T47D (cell line): ENCODE measurements around the gene PREB.
A peak's percentile ranks its signal among the peaks of the same experiment; 100 is the strongest.
"Not testable (repeated sequence)": the region's sequence is repeated elsewhere in the genome, so short reads cannot be mapped to it uniquely, and the experiment has no call there.

ENCODE experiments used
- DNase-seq, 2 experiments: peaks; one replicate each; pipeline versions ENCODE4 v3.0.0 to v3.0.0-alpha.2; 2011 to 2012; ENCODE audit warnings: low read depth in 1 of 2, low spot score in 1 of 2
- JUND ChIP-seq: IDR thresholded peaks from 2 replicates; pipeline ENCODE4 v1.6.1; 2012; ENCODE audit warnings: low read depth
- in situ Hi-C: cut with HindIII; loops from 2 replicates; pipeline ENCODE4 v1.10.0; 2016; ENCODE audit warnings: low sequenced_read_pairs, low pct_unique_long_range_greater_than_20kb

PREB gene

DNA sequence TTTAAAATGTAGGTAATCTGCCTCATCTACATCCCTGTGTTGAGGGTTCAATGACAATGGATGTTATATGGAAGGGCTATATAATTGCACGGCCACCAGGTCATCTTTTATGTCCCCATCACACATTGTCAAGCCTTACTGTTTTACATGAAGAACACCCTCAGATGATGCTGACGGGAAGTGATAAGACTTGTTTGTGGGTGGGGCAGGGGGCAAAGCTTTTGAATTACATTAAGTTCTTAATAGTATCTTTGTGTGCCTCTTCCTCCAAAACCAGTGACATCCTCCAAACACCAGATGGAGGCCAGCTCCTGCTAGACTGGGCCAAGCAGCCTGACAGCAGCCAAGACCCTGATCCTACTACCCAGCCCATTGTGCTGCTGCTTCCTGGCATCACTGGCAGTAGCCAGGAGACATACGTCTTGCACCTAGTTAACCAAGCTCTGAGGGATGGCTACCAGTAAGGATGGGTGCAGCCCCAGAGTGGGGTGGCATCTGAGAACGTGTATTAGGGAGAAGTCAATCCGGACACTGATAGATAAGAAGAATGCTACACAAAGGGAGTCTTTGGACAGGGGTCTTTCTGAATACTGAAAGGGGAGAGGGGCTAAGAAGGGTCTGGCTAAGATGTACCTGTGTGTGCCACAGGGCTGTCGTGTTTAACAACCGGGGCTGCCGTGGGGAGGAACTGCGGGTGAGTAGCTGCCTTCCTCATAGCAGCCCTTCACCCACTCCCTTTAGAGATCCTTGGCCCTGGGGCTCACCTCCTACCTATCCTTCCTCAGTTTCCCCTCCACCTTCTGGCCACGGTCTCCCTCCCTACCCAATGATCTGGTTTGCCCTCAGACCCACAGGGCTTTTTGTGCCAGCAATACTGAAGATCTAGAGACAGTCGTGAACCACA, 5.5 kb downstream of the PREB start:
- no peak for TF ChIP-seq JUND
- in situ Hi-C loops: no loop called here
- DNase-seq: no peak

DNA sequence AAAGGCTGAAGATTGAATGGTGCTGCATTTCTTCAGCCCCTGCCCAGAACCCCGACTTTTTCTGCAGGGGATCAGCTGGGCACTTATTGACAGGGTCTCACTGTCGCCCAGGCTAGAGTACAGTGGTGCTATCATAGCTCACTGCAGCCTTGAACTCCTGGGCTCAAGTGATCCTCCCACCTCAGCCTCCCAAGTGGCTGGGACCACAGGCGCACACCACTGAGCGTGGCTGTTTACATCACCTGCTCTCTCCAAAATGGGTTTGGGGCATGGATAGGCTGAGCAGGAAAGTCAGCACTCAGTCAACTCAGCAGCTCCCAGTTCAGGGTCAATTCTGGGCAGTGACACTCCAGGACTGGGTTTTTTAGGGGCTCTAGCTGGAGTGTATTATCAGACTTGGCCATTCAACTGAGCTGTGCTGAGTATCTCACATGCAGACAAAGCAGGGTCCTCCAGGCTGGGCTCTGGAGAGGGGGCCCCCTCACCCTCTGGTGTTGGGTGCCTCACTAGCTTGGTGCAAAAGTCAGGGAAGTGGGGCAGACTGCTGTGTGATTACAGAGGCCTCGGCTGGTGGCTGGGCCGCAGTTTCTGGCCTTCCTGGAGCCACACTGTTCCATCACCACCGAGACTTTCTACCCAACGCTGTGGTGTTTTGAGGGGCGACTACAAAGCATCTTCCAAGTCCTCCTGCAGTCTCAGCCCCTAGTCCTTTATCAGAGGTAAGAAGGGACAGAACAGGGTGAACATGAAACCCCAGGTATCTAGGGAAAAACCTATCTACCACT, 6.4 kb downstream of the PREB start:
- in situ Hi-C loops: no loop called here
- DNase-seq: no peak
- TF ChIP-seq JUND: no peak

DNA sequence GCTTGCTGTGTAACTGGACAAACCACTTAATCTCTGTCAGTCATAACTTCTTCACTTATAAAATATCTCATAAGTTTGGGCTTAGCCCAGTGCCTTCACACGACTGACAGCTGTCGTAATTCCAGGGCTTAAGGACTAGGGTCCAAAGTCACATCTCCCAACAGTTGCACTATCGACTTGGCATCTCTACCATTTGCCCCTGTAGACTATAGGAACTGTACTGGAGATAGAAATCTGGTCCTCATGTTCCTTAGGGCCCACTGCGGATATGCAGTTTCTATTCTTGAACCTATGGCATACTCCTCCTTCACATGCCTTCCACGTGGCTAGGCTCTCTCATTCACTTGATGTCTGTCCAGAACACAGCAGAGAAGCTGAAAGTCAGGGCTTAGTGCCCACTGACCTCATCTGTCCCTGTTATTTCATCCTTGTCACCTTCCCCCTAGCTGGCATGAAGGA, 8.2 kb downstream of the PREB start:
- TF ChIP-seq JUND: no peak
- in situ Hi-C loops: no loop called here
- no peak for DNase-seq

DNA sequence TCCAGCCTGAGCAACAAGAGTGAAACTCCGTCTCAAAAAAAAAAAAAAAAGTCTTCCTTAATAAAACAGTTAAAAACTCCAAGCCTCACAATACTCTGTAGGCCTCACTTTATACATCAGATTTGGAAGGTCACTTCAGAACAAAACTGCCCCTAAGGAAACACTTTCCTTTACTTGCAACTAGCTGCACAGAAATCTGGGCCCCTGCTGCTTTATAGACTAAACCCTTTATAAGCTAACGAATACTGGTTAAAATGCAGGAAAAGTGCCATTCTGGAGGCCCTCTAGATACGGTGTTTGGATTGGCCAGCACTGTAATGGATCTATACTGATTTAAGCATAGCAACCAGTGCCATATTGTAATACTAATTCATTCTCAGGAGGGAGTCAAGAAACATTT, 9.3 kb downstream of the PREB start:
- in situ Hi-C loops: no loop called here
- no peak for DNase-seq
- TF ChIP-seq JUND: no peak

DNA sequence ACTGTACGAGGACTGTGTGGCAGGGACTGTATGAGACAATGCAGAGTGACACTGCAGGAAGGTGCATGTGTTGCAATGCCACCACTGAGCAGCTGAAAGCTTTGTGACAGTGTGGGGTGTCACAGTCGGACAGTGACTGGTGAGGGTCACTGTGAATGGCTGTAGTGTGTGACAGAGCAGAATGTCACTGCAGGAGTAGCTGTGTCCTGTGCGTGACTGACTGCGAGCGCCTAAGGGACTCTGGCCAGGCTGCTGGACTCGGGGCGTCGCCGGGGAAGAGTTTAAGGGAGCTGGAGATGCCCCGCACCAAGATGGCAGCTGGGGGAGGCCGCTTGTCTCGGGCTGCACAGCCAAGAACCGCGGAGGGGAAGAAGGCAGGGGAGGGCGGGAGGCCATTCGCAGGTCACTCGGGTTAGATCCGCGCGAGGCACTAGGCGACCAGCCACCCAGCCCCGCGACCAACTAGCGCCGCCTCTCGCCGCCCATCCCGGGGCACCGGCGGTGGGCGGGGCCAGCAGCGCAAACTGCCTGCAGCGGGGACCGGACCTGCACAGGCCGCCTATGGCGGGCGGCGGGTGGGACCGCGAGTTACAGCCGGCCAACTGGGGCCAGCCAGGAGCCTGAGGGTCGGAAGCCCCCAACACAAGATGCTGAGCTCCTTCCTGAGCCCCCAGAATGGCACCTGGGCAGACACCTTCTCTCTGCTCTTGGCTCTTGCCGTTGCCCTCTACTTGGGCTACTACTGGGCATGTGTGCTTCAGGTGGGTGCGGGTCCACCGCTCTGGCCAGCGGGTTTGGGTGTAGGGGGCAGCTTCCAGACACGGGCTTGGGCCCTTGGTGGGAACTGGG, 10.9 kb downstream of the PREB start, which contains the start of gene ABHD1:
TSS of gene ABHD1 (plus strand) at position 514 of the 849 bp plus-strand sequence. CDS start at position 648, 134 bp downstream.
- in situ Hi-C loops: no loop called here
- peak; percentile 39 to 51 for DNase-seq
- TF ChIP-seq JUND: no peak

DNA sequence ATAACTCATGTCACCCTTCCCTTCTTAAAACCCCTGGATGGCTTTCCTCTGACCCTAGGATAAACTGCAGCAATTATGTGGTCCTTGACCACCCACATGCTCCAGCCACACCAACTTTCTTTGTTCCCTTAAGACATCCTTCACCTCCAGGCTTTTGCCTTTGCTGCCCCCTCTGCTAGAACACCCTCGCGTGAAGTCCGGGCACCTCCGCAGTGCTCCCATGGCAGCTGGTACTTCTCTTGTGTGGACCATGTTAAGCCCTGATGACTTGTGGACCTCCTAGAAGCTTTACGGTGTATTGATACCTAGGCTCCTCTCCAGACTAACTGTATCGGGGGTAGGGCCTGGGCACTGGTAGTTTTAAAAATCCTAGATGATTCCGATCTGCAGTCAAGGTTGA, 11.6 kb downstream of the PREB start:
- no peak for TF ChIP-seq JUND
- no peak for DNase-seq
- in situ Hi-C loops: no loop called here

DNA sequence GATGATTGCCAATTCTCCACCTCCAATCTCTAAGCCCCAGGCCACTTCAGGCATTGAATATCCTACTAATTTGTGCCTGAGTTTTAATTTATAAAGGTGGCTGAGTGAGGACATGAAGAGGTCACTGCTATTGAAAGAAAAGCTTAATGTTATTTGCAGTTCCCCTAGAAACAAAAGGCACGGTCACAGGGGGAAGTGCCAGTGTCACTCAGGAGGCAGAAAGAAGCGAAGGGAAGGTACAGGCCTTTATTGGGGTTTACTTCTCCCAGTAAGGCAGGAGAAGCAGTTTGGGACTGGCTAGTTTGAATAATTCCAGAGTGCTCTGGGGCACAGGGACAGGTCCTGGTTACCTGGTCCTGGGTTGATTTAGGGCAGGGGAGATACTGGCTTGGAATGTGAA, 12.5 kb downstream of the PREB start:
- in situ Hi-C loops: no loop called here
- DNase-seq: no peak
- no peak for TF ChIP-seq JUND

DNA sequence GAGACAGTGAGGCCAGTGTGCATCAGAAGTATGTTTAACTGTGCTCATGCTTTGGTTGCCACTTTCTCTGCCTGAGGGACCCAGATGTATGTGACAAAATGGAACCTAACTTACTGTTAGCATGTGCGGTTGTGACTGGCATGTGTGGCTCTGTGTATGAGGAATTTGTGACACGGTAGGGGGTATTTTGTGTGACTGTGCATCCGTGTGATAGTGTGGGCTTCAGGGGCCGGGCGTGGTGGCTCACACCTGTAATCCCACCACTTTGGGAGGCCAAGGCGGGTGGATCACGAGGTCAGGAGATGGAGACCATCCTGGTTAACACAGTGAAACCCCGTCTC, 15.1 kb downstream of the PREB start:
- in situ Hi-C loops: not testable (repeated sequence)

DNA sequence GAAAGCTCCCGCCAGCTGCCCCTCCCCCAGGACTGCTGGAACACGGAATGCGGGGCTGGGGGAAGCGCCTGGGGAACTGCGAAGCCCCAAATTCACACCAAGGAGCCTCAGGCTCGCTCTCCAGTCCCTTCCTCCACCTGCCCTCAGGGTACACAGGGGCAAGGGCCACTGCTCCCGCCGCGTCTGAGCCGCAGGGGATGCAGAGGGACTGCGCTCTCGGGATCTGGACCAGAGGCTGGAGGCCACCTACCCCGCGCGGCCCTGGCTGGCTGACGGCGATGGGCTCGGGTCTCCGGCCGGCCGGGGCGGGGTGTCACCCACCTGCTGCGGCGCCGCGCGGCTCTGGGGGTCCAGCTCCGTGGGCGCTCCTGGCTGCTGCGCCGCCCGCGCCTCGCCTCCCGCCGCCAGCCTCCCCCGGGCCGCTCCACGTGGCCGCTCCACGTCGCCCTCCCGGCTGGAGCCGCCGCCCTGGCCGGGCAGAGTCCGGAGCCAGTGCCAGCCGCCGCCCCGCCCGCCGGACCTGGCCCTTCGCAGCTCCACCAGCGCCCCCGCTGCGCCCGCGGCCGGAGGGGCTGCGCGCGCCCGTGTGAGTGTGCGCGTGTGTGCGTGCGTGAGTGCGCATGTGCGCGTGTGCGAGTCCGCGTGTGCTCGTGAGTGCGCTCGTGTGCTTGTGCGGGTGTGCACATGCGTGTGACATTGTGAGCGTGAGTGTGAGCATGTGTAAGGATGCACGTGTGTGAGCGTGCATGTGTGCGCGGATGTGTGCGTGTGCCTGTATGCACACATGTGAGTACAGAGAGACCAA, 15.7 kb downstream of the PREB start, which contains the start of gene CGREF1:
TSS of gene CGREF1 (minus strand) at position 604 of the 805 bp plus-strand sequence. CDS start 14,762 bp downstream, outside the sequence.
- no peak for TF ChIP-seq JUND
- in situ Hi-C loops: no loop called here
- DNase-seq: peak; percentile 28

More for the DNA sequence above, 15.1 kb downstream of the PREB start:
- not testable (repeated sequence) for DNase-seq

DNA sequence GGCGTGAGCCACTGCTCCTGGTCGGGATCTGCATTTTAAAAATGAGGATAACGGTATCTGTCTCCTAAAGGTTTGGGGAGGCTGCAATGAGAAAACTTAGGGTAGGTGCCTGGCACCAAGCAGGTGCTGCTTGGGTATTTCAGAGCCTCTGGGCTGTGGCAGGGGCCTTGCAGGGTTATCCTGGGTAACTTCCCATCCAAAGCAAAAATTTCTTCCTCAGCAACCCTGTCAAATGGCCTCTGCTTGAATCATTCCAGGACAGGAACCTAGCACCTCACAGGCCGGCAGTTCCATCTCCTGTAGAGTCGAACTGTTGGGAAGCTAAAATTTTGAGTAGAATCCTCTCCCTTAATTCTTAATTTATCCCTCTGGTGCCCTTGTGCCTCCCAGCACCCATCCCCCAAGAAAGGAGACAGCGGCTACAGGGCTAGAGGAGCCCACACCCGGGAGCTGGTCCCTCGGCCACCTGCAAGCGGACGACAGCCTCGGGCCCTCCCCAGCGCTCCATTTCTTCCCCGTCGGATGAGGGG, 16.4 kb downstream of the PREB start:
- DNase-seq: no peak
- no peak for TF ChIP-seq JUND
- in situ Hi-C loops: no loop called here

DNA sequence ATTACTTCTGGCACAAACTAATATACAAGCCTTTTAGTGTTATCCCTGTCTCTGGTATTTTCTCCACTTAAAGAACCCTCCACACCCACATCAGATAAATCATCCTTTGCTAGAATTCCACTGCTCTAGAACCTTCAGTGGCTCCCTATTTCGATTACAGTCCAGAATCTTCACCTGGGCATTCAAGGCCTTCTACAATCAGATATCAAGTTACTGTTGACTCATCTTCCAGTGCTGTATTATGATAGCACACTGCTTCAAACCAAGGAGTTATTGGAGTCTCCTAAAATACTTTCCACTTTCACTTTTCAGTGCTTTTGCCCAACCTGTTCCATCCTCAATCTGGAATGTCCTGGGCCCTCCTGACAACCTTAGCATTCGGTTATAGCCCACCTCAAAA, 18.9 kb downstream of the PREB start:
- in situ Hi-C loops: no loop called here
- TF ChIP-seq JUND: no peak
- DNase-seq: no peak

DNA sequence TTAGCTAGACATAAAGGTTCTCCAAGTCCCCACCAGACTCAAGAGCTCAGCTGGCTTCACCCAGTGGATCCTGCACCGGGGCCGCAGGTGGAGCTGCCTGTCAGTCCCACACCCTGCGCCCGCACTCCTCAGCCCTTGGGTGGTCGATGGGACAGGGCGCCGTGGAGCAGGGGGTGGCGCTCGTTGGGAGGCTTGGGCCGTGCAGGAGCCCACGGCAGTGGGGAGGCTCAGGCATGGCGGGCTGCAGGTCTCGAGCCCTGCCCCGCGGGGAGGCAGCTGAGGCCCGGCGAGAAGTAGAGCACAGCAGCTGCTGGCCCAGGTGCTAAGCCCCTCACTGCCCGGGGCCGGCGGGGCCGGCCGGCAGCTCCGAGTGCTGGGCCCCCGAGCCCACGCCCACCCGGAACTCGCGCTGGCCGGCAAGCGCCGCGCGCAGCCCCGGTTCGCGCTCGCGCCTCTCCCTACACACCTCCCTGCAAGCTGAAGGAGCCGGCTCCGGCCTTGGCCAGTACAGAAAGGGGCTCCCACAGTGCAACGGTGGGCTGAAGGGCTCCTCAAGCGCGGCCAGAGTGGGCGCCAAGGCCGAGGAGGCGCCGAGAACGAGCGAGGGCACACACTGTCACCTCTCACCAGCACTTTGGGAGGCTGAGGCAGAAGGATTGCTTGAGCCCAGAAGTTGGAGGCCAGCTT, 22.9 kb downstream of the PREB start:
- in situ Hi-C loops, DNase-seq: not testable (repeated sequence)

DNA sequence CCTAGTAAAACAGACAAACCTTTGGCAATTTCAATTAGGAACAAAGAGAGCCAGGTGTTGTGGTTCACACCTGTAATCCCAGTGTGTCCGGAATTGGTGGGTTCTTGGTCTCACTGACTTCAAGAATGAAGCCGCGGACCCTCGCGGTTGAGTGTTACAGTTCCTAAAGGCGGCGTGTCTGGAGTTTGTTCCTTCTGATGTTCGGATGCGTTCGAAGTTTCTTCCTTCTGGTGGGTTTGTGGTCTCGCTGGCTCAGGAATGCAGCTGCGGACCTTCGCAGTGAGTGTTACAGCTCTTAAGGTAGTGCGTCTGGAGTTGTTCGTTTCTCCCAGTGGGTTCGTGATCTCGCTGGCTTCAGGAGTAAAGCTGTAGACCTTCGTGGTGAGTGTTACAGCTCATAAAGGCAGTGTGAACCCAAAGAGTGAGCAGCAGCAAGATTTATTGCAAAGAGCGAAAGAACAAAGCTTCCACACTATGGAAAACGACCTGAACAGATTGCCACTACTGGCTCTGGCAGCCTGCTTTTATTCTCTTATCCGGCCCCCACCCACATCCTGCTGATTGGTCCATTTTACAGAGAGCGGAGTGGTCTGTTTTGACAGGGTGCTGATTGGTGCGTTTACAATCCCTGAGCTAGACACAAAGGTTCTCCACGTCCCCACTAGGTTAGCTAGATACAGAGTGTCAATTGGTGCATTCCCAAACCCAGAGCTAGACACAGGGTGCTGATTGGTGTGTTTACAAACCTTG, 23.7 kb downstream of the PREB start:
- in situ Hi-C loops, DNase-seq: not testable (repeated sequence)
